Vagina (tissue), 2 donors: ENCODE results near the gene HYOU1.

ENCODE experiments used
- POLR2A ChIP-seq, 2 donors: fragments of 450-650 bp; IDR thresholded peaks; one replicate each; pipeline ENCODE4 v1.6.1; 2017; ENCODE audit warnings: antibody characterized with exemption in 2 of 2, mild to moderate bottlenecking in 2 of 2, moderate library complexity in 2 of 2
- POLR2AphosphoS5 ChIP-seq, 2 donors: sonication (generic); formaldehyde crosslinking; IDR thresholded peaks; one replicate each; pipeline ENCODE4 v1.9.0; 2017; ENCODE audit warnings: antibody characterized with exemption in 2 of 2, mild to moderate bottlenecking in 2 of 2, low read depth in 1 of 2; ENCODE audit not compliant: insufficient read depth in 1 of 2
- TF ChIP-seq, protein P1 (sequence below), 3 experiments: fragments of 450-650 bp in 2 of 3; fragments of 200-600 bp in 1 of 3; sonication (generic) in 1 of 3; IDR thresholded peaks; one replicate each; pipeline ENCODE4 v1.5.1; 2017 to 2019; ENCODE audit warnings: antibody characterized with exemption in 3 of 3, mild to moderate bottlenecking in 2 of 3, moderate library complexity in 2 of 3

DNA sequence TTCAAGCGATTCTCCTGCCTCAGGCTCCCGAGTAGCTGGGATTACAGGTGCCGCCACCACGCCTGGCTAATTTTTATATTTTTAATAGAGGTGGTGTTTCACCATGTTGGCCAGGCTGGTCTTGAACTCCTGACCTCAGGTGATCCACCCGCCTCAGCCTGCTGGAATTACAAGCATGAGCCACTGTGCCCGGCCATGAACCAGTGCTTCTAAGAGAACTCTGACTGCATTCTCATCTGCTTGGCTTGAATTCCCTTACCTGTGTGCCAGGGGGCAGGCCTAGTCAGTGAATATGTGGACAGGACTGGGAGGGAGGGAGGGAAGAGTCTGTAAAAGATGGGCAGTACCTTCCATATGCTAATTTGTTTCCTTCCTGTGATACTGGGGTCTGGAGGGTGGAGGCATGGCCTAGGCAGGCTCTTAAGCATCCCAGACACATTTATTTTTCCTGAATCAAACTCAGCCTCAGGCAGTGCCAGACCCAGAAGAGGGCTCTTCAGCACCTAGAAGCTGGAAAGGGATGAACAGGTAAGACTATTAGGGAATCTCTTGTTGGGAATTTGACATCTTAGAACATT is 45.4 kb downstream of the HYOU1 start:
- TF ChIP-seq POLR2AphosphoS5 (IDR thresholded peaks at IDR 0.05; ENCODE audit: insufficient read depth in 1 of 2, low read depth in 1 of 2) (no peak), POLR2A (IDR thresholded peaks at IDR 0.05) (no peak)
- TF ChIP-seq, protein P1, sequence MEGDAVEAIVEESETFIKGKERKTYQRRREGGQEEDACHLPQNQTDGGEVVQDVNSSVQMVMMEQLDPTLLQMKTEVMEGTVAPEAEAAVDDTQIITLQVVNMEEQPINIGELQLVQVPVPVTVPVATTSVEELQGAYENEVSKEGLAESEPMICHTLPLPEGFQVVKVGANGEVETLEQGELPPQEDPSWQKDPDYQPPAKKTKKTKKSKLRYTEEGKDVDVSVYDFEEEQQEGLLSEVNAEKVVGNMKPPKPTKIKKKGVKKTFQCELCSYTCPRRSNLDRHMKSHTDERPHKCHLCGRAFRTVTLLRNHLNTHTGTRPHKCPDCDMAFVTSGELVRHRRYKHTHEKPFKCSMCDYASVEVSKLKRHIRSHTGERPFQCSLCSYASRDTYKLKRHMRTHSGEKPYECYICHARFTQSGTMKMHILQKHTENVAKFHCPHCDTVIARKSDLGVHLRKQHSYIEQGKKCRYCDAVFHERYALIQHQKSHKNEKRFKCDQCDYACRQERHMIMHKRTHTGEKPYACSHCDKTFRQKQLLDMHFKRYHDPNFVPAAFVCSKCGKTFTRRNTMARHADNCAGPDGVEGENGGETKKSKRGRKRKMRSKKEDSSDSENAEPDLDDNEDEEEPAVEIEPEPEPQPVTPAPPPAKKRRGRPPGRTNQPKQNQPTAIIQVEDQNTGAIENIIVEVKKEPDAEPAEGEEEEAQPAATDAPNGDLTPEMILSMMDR (IDR thresholded peaks at IDR 0.05), result no peak
